ENCODE results near the gene CFAP410.

GRCh38 chr21:44296103-44296519, 43.1 kb downstream of the CFAP410 start:
- TF ChIP-seq CTCF (IDR thresholded peaks at IDR 0.05; ENCODE audit: insufficient read depth, low read length) (no peak), POLR2AphosphoS5 (IDR thresholded peaks at IDR 0.05; ENCODE audit: low read depth) (no peak)

All from HL-60 (cell line).